ENCODE measurements around the gene NDUFB2.

Gene NDUFB2

DNA sequence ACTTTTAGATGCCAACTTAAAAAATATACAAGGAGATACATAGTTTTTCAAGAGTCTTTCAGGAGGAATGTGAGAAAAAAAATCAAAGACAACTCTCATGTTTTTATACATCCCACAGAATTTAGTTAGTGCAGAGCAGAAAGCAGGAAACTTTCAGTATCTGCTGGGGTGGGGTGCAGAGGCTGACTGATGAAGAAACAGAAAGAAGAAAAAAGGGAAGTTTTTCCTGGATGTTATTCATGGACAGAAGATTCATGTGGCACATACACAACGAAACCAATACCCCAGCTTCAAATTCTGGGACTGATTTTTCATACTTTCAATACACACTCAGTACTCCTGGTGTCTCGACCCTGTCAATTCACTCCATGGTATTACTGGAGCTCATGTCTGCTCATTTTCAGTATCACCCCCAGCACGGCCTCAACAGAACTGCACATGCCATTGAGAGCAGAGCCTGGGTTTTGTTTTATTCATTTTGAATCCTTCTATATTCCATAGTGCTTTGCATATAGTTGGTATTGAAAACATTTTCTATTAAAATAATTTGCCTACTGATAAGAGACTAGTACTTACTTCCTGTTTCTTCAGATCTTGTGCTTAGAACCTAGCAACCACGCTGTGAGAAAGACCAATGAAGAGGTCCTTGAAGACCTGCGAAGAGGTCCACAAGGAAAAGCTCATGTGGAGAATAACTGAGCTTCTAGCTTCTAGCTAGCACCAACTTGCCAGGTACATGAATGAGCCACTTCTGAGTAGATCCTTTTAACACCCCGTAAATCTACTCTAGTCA is 49.0 kb downstream of the NDUFB2 start:
- no peak for DNase-seq

DNA sequence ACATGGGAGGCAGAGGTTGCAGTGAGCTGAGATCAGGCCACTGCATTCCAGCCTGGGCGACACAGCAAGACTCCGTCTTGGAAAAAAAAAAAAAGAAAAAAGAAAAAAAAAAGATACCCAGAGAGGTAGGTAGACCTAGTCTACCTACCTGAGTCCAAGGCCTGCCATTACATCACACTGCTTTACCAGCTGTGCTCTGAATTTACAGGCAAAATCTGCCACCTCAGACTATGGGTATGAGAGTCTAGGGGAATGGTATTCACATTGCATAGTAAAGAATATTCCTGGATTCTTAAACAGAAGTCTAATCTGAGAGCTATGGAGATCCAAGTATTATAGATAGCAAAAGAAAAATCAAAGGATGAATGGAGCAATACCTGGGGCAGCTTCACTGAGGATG is 50.2 kb downstream of the NDUFB2 start:
- no peak for DNase-seq

DNA sequence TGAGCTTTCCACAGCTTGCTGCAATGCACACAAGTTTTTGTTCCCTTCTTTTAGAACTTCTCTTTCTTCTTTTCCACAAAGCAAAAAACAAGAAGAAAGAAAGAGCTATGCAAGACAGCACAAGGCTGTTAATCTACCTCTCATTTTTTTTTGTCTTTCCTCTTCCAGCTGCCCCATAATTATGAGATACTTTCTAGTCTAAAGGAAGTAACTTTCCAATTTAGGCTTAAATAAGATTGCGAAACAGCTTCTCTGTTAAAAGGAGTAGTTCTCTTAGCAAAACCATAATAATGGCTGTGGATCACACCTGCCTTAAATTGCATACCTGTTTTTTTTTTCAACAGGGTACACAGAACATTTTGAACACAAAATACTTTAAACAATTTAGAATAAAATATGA is 56.0 kb downstream of the NDUFB2 start:
- DNase-seq: no peak

DNA sequence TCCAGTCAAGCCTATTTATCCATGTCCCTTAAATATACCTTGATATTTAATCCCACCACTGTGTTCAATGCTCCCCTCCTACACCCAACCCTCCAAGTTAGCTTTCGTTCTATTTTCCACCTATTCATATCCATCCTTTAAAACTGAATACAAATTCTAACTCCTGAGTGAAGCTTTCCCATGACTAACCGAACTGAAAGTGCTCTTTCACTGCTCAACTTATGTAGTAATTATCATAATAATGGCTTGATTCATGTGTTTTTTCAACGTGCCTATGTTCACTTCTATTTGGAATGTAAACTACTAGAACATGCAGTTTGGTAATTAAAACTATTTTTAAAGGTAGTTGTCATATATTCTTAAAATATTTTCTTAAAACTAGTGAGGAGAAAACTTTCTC is 58.0 kb downstream of the NDUFB2 start:
- no peak for DNase-seq

Data from retina (tissue), 1 donor.